Stimulated activated naive CD8-positive, alpha-beta T cell treated with anti-CD3 and anti-CD28 coated beads, Interleukin-15, Interleukin-2, amounts not matched to agents 100 ng/mL and 50 ng/mL, for 24 hours (primary cell): ENCODE measurements around the gene C6orf47.

Source experiments
- H3K27ac Mint-ChIP-seq: one replicate; pipeline ENCODE4 v1.8.0; 2021; ENCODE audit warnings: mild to moderate bottlenecking, mixed read lengths
- H3K27me3 Mint-ChIP-seq: one replicate; pipeline ENCODE4 v1.8.0; 2021; ENCODE audit warnings: mixed read lengths
- H3K36me3 Mint-ChIP-seq: one replicate; pipeline ENCODE4 v1.8.0; 2021; ENCODE audit warnings: low read depth, mixed read lengths
- H3K4me1 Mint-ChIP-seq: one replicate; pipeline ENCODE4 v1.8.0; 2021; ENCODE audit warnings: low read depth, mixed read lengths
- H3K4me3 Mint-ChIP-seq: one replicate; pipeline ENCODE4 v1.8.0; 2021; ENCODE audit warnings: mild to moderate bottlenecking, mixed read lengths
- H3K9me3 Mint-ChIP-seq: one replicate; pipeline ENCODE4 v1.8.0; 2021; ENCODE audit warnings: mixed read lengths

Gene C6orf47

DNA sequence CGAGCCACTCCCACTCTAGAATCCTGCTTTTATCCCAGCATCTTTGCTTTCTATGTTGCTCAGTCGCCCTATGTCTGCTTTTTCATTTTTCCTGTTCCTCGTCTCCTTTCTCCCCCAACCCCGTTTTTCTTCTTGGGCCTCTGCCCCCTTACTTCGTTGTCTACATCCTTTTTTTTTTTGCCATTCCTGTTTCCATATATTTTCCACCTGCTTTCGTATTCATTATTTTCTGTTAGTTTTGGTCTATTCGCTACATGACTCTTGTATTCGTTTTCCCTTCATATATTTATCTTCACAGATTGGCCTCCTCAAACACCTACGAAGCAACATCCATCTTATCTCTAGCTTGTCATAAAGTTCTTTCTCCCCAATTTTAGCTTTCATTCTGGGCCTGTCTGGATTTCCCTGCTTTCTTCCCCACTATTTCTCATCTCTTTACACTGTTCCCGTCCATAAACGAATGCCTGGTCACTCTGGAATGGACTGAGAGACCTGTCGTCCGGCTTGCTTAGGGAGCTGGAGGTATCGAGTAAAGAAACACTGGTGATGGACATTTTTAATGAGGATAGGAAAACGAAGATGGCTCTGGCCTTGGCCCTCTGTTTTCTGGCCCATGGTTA is 39.1 kb downstream of the C6orf47 start:
- Mint-ChIP-seq H3K4me1 (peaks cover 44% of the 10 kb centered on the region), H3K4me3 (peak overlapping the region; percentile 91), H3K27ac (peak overlapping the region; percentile 94), H3K9me3 (no peaks in the 10 kb centered on the region), H3K27me3 (no peaks in the 10 kb centered on the region), H3K36me3 (peaks cover 67% of the 10 kb centered on the region)

DNA sequence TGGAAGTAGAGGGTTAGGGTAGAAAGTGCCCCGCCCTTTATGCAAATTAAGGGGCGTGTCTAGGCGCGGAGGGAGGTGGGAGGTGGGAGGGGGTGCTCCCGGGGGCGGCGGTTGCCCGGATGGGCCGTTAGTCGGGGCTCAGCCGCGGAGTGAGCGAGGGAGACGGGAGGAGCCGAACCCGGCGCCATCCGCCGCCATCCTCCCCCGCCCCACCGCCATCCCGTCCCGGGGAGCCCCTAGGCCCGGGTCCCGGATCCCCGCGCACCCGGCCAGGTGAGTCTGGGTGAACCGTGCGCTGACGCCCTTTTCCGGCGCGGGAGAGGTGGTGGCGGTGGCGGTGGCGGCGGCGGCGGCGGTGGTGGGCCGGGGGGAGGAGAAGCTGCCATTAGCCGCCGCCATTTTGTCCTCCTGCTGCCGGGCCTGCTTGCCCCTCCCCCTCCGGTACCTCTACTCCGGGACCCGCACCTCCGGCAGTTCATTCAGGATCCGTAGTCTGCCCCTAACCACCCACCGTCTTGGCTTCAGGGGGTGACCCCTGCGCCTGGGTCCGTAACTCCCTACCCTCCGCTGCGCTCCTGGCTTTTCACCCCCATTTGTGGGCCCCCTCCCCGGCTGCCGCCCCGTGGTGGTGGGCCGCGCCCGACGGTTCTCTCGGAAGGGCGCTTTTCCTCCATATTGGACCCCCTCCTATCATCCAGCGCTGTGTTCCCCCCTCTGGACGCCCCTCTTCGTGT is 39.8 kb downstream of the C6orf47 start, which contains the start of gene PRRC2A:
TSS of gene PRRC2A (plus strand) at position 130 of the 734 bp plus-strand sequence. CDS start 2,075 bp downstream, outside the sequence.
- H3K4me3 Mint-ChIP-seq = peak within 1 kb of the TSS; percentile 91
- H3K27me3 Mint-ChIP-seq = no peaks in the 10 kb centered on the region
- H3K36me3 Mint-ChIP-seq = peaks cover 61% of the 10 kb centered on the region
- peak within 1 kb of the TSS; percentile 99 for H3K27ac Mint-ChIP-seq
- no peaks in the 10 kb centered on the region for H3K9me3 Mint-ChIP-seq
- H3K4me1 Mint-ChIP-seq = peaks cover 51% of the 10 kb centered on the region

DNA sequence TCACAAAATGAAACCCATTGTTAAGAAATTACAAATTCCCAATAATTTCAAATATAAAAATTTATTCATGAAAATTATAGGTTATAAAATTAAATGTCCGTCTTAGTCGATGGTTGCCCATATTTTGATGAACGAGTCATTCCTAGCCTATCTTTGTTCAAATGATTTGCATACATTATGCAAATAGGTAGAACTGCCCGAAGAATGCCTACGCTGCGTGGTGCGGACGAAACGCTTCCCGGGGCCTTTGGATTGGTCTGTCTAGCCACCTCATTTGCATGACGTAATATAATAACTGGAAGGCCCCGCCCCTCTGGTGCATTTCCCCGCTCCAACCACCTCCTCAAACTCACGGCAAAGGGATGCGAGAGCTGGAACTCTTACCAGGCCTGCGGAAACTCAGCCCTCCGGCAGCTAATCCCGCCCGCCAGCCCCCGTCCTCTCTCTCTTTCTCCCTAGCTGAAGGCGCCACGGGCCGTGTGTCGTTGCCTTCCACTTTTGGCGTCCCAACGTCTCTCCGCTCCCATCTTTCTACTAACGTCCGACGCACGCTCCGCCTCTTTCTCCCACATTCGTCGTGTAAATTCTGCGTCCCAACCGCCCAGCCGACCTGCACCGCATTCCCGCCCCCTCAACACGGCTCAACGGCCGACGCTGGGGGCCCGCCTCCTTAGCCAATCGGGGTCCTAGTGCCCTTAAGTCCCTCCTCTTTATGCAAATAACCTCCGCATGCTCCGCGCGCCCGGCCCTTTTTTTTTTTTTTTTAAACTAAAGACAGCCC is 40.6 kb downstream of the C6orf47 start:
- Mint-ChIP-seq H3K27ac (peak overlapping the region; percentile 99), H3K4me3 (peak overlapping the region; percentile 91), H3K27me3 (no peaks in the 10 kb centered on the region), H3K9me3 (no peaks in the 10 kb centered on the region), H3K36me3 (peaks cover 53% of the 10 kb centered on the region), H3K4me1 (peaks cover 58% of the 10 kb centered on the region)

DNA sequence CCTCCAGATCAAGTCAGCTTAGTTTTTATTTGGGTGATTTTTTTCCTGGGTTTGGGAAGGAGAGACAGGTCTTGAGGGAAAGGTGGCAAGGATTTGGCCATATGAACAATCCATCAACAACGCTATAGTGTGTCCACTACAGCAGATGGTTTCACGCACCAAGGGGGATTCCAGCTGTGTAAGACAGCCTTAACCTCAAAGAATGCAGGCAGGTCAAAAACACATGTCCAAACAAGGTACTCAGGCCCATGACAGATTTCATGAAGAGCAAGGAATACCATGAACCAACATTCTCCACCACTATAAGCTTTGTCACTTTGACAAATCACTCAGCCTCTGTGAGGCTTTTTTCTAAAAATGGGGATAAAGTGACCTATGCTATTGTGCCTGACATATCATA is 43.6 kb downstream of the C6orf47 start:
- Mint-ChIP-seq H3K4me1 (peaks cover 59% of the 10 kb centered on the region), H3K4me3 (peak overlapping the region; percentile 90), H3K9me3 (no peaks in the 10 kb centered on the region), H3K36me3 (peaks cover 27% of the 10 kb centered on the region), H3K27me3 (no peaks in the 10 kb centered on the region), H3K27ac (peak overlapping the region; percentile 91)

DNA sequence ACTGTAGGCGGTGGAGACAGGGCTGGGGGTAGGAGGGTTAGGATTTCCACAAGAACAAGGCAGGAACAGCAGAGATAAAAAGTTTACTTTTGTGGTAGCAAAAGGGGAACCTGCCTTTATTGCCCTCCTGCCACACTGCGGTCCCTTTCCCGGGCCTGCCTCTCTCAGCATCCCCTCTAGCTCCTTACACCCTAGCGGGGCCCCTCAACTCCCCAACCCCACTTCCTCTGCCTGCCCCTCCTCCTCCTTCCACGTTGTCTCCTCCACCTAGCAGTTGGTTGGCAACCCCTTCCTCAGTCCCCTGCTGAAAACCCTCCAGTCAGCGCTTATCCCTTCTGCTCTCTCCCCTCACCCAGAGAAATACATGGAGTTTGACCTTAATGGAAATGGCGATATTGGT is 44.8 kb downstream of the C6orf47 start:
- peak overlapping the region; percentile 90 for H3K4me3 Mint-ChIP-seq
- no peaks in the 10 kb centered on the region for H3K9me3 Mint-ChIP-seq

DNA sequence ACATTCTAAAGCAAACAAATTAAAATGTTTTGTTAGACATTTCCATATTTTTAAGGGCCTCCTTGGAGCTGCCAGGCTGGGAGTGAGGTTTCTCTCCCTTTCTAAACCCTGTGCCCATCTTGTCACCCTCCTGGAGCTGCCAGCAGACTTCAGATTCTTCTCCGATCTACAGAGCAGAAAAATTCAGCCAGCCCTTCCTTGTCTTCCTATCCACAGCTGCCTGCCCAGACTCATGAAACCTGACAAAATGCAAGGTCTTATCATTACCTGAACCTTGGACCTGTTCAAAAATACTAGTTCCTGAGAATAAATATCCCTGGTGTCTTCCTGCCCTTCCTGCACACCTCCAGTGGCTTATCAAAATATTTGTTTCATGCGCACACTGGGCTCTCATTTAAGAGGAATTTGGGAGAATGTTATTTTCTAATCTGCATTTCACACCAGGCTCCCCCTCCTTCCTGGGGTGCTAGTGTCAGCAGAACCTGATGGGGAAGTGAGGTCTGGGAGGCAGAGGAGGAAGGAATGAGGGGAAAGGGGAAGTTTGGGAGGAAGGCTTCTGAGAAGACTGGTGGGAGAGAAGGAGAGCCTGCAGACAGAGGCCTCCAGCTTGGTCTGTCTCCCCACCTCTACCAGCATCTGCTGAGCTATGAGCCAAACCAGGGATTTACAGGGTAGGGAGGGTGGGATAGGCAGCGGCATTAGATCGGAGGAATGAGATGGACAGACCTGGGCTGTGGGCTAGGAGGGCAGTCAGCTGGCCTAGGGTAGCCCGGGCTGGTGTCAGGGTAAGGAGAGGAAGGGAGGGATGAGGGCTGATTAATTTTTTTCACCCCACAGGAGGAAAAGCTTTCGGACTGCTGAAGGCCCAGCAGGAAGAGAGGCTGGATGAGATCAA is 45.6 kb downstream of the C6orf47 start, which contains the start of gene AIF1:
TSS of gene AIF1 (plus strand) at position 551 of the 895 bp plus-strand sequence. CDS start at position 647, 96 bp downstream.
- Mint-ChIP-seq H3K27ac (peak within 1 kb of the TSS; percentile 91), H3K4me3 (peak within 1 kb of the TSS; percentile 90), H3K9me3 (no peaks in the 10 kb centered on the region), H3K36me3 (peaks cover 16% of the 10 kb centered on the region), H3K4me1 (peaks cover 54% of the 10 kb centered on the region), H3K27me3 (no peaks in the 10 kb centered on the region)

More for the DNA sequence above, 44.8 kb downstream of the C6orf47 start:
- H3K27ac Mint-ChIP-seq = peak overlapping the region; percentile 91
- H3K27me3 Mint-ChIP-seq = no peaks in the 10 kb centered on the region
- H3K4me1 Mint-ChIP-seq = peaks cover 54% of the 10 kb centered on the region
- H3K36me3 Mint-ChIP-seq = peaks cover 16% of the 10 kb centered on the region

DNA sequence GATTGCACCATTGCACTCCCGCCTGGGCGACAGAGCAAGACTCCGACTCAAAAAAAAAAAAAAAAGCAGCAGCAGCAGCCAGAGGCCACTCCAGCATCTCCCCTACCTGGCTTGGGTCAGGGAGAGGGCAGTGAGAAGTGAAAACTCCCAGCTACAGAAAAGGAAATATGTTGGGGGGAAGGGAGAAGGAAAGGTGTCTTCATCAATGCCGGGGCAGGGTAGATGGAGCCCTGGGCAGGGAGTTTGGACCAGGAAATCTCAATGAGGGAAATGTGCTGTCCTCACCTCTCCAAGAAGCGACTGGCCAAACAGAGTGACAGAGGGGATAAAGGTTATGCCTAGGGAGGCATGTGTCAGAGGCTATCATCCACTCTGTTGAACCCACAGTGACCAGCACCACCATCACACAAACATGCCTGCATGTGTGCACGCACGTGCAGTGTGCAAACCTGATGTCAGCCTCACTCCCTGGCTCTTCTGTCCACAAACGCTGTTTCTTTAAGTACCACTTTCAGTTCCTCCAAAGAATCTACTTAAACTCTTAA is 46.4 kb downstream of the C6orf47 start:
- no peak overlapping the region for H3K27ac Mint-ChIP-seq
- no peak overlapping the region for H3K4me3 Mint-ChIP-seq
- H3K4me1 Mint-ChIP-seq = peaks cover 48% of the 10 kb centered on the region
- no peaks in the 10 kb centered on the region for H3K9me3 Mint-ChIP-seq
- H3K27me3 Mint-ChIP-seq = no peaks in the 10 kb centered on the region
- peaks cover 11% of the 10 kb centered on the region for H3K36me3 Mint-ChIP-seq

DNA sequence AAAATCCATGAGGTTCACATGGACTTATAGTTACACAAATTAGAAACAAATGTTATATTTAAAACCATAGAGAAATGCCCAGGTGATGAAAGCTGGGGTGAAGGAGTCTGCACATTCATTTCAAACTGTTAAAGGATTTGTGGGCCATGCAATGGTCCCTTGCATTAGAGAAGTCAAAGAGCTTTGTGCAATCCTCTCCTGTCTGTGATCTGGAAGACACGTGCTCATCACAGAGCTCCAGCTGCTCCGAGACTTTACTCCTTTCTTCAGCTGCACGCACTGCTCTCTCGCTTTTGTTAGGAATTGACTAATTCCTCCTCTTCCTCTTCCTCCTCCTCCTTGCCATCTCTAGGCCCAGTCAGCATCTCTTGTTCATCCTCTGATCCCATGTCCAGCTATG is 49.6 kb downstream of the C6orf47 start:
- Mint-ChIP-seq H3K4me1 (peaks cover 20% of the 10 kb centered on the region), H3K27ac (no peak overlapping the region), H3K9me3 (no peaks in the 10 kb centered on the region), H3K4me3 (no peak overlapping the region), H3K36me3 (no peaks in the 10 kb centered on the region), H3K27me3 (no peaks in the 10 kb centered on the region)

DNA sequence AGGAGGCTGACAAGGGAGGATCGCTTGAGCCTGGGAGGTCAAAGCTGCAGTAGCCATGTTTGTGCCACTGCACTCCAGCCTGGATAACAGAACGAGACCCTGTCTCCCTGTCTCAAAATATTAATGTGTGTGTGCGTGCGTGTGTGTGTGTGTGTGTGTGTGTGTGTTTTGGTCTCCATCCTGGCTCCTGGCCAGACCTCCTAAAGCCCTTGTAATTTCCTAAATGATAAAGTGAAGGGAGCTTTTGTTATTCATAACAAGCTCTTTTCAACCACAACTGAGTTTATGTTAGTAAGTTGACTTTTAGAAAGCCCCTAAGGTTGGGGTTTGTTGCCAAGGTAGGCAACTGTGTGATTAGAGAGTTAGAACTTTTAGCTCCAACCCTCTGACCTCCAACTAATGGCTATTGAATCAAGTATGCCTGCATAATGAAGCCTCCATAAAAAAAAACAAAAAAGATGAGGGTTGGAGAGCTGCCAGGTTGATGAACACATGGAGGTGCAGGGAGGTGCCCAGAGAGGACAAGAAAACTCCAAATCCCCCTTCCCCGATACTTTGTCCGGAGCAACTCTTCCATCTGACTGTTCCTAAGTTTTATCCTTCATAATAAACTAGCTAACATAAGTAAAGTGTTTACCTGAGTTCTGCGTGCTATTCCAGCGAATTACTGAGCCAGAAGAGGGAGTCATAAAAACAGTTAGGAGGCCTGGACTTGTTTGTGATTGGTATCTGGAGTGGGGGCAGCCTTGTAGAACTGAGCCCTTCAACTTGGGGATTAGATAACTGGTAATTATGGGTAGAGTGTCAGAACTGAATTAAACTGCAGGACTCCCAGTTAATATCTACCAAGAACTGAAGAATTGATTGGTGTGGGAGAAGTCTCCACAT is 50.8 kb downstream of the C6orf47 start:
- Mint-ChIP-seq H3K27ac (no peak overlapping the region), H3K9me3 (no peaks in the 10 kb centered on the region), H3K4me1 (peaks cover 8% of the 10 kb centered on the region), H3K36me3 (no peaks in the 10 kb centered on the region), H3K4me3 (no peak overlapping the region), H3K27me3 (no peaks in the 10 kb centered on the region)
